Mesenchymal stem cell (in vitro differentiated cells and primary cell): ENCODE results near the gene NDOR1.

Experiments
- DNase-seq: peaks from one replicate; pipeline ENCODE4 v3.0.0-alpha.2; 2013
- H2AFZ ChIP-seq: one replicate; pipeline ENCODE4 v1.6.1; 2013; ENCODE audit warnings: low read depth, mild to moderate bottlenecking, control low read depth, inconsistent platforms, low read length, moderate library complexity
- H2AK5ac ChIP-seq: 2 replicates; pipeline ENCODE4 v1.6.1; 2013; ENCODE audit warnings: low read length, moderate library complexity, mild to moderate bottlenecking, inconsistent platforms; ENCODE audit not compliant: severe bottlenecking
- H2BK120ac ChIP-seq: one replicate; pipeline ENCODE4 v1.6.1; 2013; ENCODE audit warnings: low read depth, mild to moderate bottlenecking, inconsistent platforms, low read length, moderate library complexity
- H2BK12ac ChIP-seq, 2 experiments: one replicate each; pipeline ENCODE4 v1.6.1; 2013; ENCODE audit warnings: inconsistent platforms in 2 of 2, low read length in 2 of 2, mild to moderate bottlenecking in 2 of 2, moderate library complexity in 2 of 2, control low read depth in 1 of 2
- H2BK15ac ChIP-seq: one replicate; pipeline ENCODE4 v1.6.1; 2013; ENCODE audit warnings: mild to moderate bottlenecking, low read depth, inconsistent platforms; ENCODE audit not compliant: poor library complexity, severe bottlenecking
- H2BK5ac ChIP-seq: 2 replicates; pipeline ENCODE4 v1.6.1; 2013; ENCODE audit warnings: low read depth, mild to moderate bottlenecking, low read length, control low read depth, inconsistent platforms; ENCODE audit not compliant: poor library complexity, severe bottlenecking
- H3K14ac ChIP-seq, 2 experiments: one replicate each; pipeline ENCODE4 v1.6.1; 2013; ENCODE audit warnings: inconsistent platforms in 2 of 2, low read length in 2 of 2, control low read depth in 1 of 2, mild to moderate bottlenecking in 1 of 2, moderate library complexity in 1 of 2
- H3K18ac ChIP-seq, 2 experiments: one replicate each; pipeline ENCODE4 v1.6.1; 2013; ENCODE audit warnings: inconsistent platforms in 2 of 2, low read length in 2 of 2, control low read depth in 1 of 2, low read depth in 1 of 2, mild to moderate bottlenecking in 1 of 2
- H3K23ac ChIP-seq, 2 experiments: one replicate each; pipeline ENCODE4 v1.6.1; 2013; ENCODE audit warnings: inconsistent platforms in 2 of 2, low read length in 2 of 2, mild to moderate bottlenecking in 2 of 2, moderate library complexity in 2 of 2, control low read depth in 1 of 2
- H3K27ac ChIP-seq: 2 replicates; pipeline ENCODE4 v1.5.1; 2013; ENCODE audit warnings: mild to moderate bottlenecking, moderate library complexity, low read length, control low read depth, inconsistent platforms; ENCODE audit not compliant: poor library complexity, severe bottlenecking
- H3K27me3 ChIP-seq, 2 experiments: 2 replicates each; pipeline versions ENCODE4 v1.6.1 to v1.7.0; 2013; ENCODE audit warnings: low read length in 2 of 2, mild to moderate bottlenecking in 2 of 2, moderate library complexity in 2 of 2, control low read depth in 1 of 2, inconsistent platforms in 1 of 2; ENCODE audit not compliant: control insufficient read depth in 1 of 2, insufficient read depth in 1 of 2
- H3K36me3 ChIP-seq, 2 experiments: 2 replicates each; pipeline versions ENCODE4 v1.6.1 to v1.7.0; 2013; ENCODE audit warnings: low read length in 2 of 2, control low read depth in 1 of 2, inconsistent platforms in 1 of 2, low read depth in 1 of 2, mild to moderate bottlenecking in 1 of 2; ENCODE audit not compliant: insufficient read depth in 2 of 2, control insufficient read depth in 1 of 2
- H3K4ac ChIP-seq, 2 experiments: one replicate each; pipeline ENCODE4 v1.6.1; 2013; ENCODE audit warnings: inconsistent platforms in 2 of 2, low read length in 2 of 2, mild to moderate bottlenecking in 2 of 2, moderate library complexity in 2 of 2, control low read depth in 1 of 2, low read depth in 1 of 2
- H3K4me1 ChIP-seq: 2 replicates; pipeline ENCODE4 v1.6.1; 2013; ENCODE audit warnings: low read depth, low read length, control low read depth; ENCODE audit not compliant: control insufficient read depth, insufficient read depth
- H3K4me2 ChIP-seq: 2 replicates; pipeline ENCODE4 v1.6.1; 2013; ENCODE audit warnings: low read length, mild to moderate bottlenecking, inconsistent platforms; ENCODE audit not compliant: poor library complexity, severe bottlenecking
- H3K4me3 ChIP-seq, 2 experiments: 2 replicates each; pipeline versions ENCODE4 v1.5.1 to v1.7.0; 2013; ENCODE audit warnings: low read length in 2 of 2, mild to moderate bottlenecking in 2 of 2, control low read depth in 1 of 2, low read depth in 1 of 2; ENCODE audit not compliant: insufficient read depth in 1 of 2
- H3K79me1 ChIP-seq: replicated peaks from 2 replicates; pipeline ENCODE4 v1.6.1; 2013; ENCODE audit warnings: mild to moderate bottlenecking, control low read depth, low read length, inconsistent platforms; ENCODE audit not compliant: poor library complexity, severe bottlenecking
- H3K9ac ChIP-seq: 2 replicates; pipeline ENCODE4 v1.7.0; 2013; ENCODE audit warnings: mild to moderate bottlenecking, low read length, moderate library complexity
- H3K9me3 ChIP-seq: 2 replicates; pipeline ENCODE4 v1.7.0; 2013; ENCODE audit warnings: mild to moderate bottlenecking, low read length; ENCODE audit not compliant: control insufficient read depth
- H4K8ac ChIP-seq: one replicate; pipeline ENCODE4 v1.6.1; 2013; ENCODE audit warnings: inconsistent platforms, mild to moderate bottlenecking, low read length, moderate library complexity
- H4K91ac ChIP-seq: one replicate; pipeline ENCODE4 v1.6.1; 2013; ENCODE audit warnings: mild to moderate bottlenecking, low read length, inconsistent platforms
- WGBS: methylation state at CpG from one replicate; pipeline ENCODE4 v1.1.7; 2013; ENCODE audit warnings: mixed read lengths; 5-methylcytosine and 5-hydroxymethylcytosine counted together

NDOR1 gene

DNA sequence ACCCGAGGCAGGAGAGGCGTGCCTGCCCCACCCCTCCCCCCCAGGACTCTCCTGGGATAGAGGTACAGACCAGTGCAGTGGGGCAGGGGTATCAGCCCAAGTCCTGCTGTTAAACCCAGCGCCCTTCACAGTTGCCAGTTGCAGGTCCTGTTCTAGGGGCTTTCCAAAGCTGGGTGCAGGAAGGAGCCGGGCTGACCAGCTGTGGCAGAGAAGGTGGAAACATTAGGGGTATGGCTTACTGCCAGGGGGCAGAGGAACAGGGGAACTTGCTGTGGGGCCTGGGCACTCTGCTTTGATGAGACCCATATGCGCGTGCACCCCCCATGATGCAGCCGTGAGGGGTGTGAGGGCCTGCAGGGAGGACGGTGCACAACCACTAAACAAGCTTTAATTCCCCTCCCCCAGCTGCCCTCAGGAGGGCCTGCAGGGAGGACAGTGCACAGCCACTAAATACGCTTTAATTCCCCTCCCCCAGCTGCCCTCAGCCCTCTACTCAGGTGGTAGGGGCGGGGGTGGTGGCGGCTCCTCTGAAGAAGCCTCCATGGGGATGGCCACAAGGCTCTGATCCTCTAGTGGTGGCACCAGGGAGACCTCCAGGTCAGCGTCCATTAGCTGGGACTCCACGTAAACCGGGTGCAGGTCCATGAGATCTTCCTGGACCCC, 34.9 kb upstream of the NDOR1 start:
- Histone ChIP-seq H2BK120ac (no peak overlapping the region), H2AK5ac (no peak overlapping the region), H3K4ac (no peak overlapping the region), H2BK12ac (no peak overlapping the region), H3K36me3 (no peaks in the 10 kb centered on the region), H3K27me3 (peaks cover 69 to 82% of the 10 kb centered on the region in 2 experiments), H3K9ac (no peak overlapping the region), H3K4me1 (peaks cover 21% of the 10 kb centered on the region), H4K91ac (no peak overlapping the region), H2AFZ (no peak overlapping the region), H3K9me3 (no peaks in the 10 kb centered on the region), H3K4me3 (no peak overlapping the region), H3K79me1 (no peaks in the 10 kb centered on the region), H3K18ac (no peak overlapping the region), H3K4me2 (no peak overlapping the region), H2BK5ac (no peak overlapping the region), H3K14ac (no peak overlapping the region), H3K27ac (no peak overlapping the region), H3K23ac (no peak overlapping the region), H4K8ac (no peak overlapping the region), H2BK15ac (no peak overlapping the region)
- 75% methylated on average over 12 of the region's 14 CpGs for WGBS
- no peak for DNase-seq

DNA sequence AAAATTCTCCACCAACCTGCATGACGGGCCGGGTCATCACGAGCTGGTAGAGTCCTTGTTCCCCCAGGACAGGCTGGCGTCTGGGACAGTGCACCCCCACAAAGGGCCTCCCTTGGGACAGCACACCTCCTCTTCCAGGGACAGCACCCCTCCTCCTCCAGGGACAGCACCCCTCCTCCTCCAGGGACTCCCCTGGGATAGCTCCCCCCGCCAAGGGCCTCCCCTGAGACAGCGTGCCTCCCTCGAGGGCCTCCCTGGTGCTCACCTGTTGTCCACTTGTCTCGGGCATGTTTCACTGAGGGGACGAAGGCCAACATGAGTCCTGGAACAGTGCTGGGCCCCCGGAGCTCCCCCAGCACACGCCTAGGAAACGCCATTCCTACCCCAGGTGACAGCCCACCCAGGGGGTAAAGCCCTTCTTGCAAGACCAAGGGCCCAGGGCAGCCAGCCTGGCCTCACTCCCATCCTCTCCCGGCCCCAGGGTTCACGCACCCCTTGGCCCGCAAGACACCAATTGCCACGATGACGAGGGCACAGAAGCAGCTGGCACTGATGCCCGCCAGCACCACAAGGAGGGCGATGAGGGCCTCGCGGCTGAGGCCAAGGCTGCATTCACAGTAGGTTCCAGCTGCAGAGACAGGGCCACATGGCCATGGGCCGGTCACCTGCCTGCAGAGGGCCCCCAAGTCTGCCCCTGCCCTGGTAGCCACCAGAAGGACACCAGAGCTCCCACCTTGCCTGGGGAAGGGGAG, 34.2 kb upstream of the NDOR1 start:
- Histone ChIP-seq H3K27ac (no peak overlapping the region), H3K4me2 (no peak overlapping the region), H2AK5ac (no peak overlapping the region), H2BK15ac (no peak overlapping the region), H3K4ac (no peak overlapping the region), H2BK120ac (no peak overlapping the region), H2BK5ac (no peak overlapping the region), H3K4me3 (no peak overlapping the region), H3K4me1 (peaks cover 21% of the 10 kb centered on the region), H3K36me3 (no peaks in the 10 kb centered on the region), H4K91ac (no peak overlapping the region), H3K9ac (no peak overlapping the region), H3K9me3 (no peaks in the 10 kb centered on the region), H3K23ac (no peak overlapping the region), H3K27me3 (peaks cover 62 to 75% of the 10 kb centered on the region in 2 experiments), H2AFZ (no peak overlapping the region), H4K8ac (no peak overlapping the region), H2BK12ac (no peak overlapping the region), H3K79me1 (no peaks in the 10 kb centered on the region), H3K14ac (no peak overlapping the region), H3K18ac (no peak overlapping the region)
- WGBS: 91% methylated on average over 22 of the region's 22 CpGs
- DNase-seq: no peak

DNA sequence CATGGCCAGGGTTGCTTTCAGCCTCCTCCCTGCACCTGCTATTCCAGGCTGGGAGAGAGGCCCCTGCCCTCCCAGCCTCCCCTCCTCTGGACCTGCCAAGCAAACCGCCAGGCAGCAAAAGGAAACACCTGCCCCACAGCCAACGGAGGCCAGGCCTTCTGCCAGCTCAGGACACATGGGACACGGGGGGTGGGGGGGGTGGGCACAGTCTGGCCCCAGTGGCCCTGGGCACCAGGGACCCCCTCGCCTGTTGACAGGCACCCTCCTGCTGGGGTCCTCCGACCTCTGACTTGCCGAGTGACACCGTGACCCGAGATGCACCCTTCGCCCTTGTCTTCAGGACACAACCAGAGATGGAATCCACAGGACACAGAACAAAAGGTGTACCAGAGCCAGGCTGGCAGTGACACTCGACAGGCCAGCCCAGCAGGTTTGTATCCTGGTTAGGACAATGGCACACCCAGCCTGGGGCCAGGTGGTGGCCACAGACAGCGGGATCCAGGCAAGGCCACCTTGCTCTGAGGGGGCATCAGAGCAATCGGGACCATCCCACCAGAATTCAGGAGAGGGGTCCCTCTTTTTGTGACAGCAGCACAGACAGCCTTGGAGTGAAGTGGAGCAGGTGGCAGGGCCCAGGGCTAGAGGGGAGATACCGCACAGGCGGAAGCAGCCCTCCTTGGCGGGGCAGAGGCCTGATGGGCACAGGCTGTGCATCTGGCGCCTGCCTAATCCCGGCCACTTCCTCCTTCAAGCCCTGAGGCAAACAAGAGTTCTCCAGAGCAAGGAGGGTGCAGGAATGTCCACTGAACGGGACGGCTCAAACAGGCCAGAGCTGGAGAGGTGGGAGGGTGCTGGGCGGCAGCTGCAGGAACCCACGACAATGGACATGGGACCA, 32.4 kb upstream of the NDOR1 start:
- peaks cover 19% of the 10 kb centered on the region for H3K4me1 ChIP-seq
- H3K18ac ChIP-seq: no peak overlapping the region
- H3K9ac ChIP-seq: no peak overlapping the region
- no peak overlapping the region for H2BK120ac ChIP-seq
- H4K91ac ChIP-seq: no peak overlapping the region
- no peak overlapping the region for H4K8ac ChIP-seq
- no peak overlapping the region for H2BK5ac ChIP-seq
- no peak overlapping the region for H3K27ac ChIP-seq
- peaks cover 8 to 18% of the 10 kb centered on the region in 2 experiments for H3K36me3 ChIP-seq
- 85% methylated on average over 21 of the region's 21 CpGs for WGBS
- no peaks in the 10 kb centered on the region for H3K79me1 ChIP-seq
- no peak overlapping the region for H3K23ac ChIP-seq
- H3K4ac ChIP-seq: no peak overlapping the region
- H3K4me3 ChIP-seq: no peak overlapping the region
- H2BK15ac ChIP-seq: no peak overlapping the region
- no peak overlapping the region for H2AK5ac ChIP-seq
- peaks cover 44 to 63% of the 10 kb centered on the region in 2 experiments for H3K27me3 ChIP-seq
- no peak for DNase-seq
- no peak overlapping the region for H2AFZ ChIP-seq
- no peaks in the 10 kb centered on the region for H3K9me3 ChIP-seq
- H3K14ac ChIP-seq: no peak overlapping the region
- no peak overlapping the region for H2BK12ac ChIP-seq
- no peak overlapping the region for H3K4me2 ChIP-seq
